Mesendoderm (in vitro differentiated cells): ENCODE measurements around the gene ROBO1.

ENCODE experiments used
- DNase-seq: peaks from one replicate; pipeline ENCODE4 v3.0.0; 2013
- H2AK5ac ChIP-seq: 2 replicates; pipeline ENCODE4 v1.6.1; 2013; ENCODE audit warnings: low read length, inconsistent platforms
- H2BK120ac ChIP-seq: 2 replicates; pipeline ENCODE4 v1.6.1; 2013; ENCODE audit warnings: low read depth, mild to moderate bottlenecking, low read length, moderate library complexity, mixed read lengths
- H2BK15ac ChIP-seq: replicated peaks from 2 replicates; pipeline ENCODE4 v1.6.1; 2013; ENCODE audit warnings: low read depth, mild to moderate bottlenecking, moderate library complexity
- H2BK5ac ChIP-seq: 2 replicates; pipeline ENCODE4 v1.6.1; 2013; ENCODE audit warnings: low read length, inconsistent platforms
- H3K18ac ChIP-seq: 2 replicates; pipeline ENCODE4 v1.6.1; 2013; ENCODE audit warnings: mild to moderate bottlenecking, low read length, mixed read lengths
- H3K23ac ChIP-seq: one replicate; pipeline ENCODE4 v1.6.1; 2013; ENCODE audit warnings: low read length
- H3K27ac ChIP-seq: 2 replicates; pipeline ENCODE4 v1.5.1; 2013; ENCODE audit warnings: low read depth, mild to moderate bottlenecking, inconsistent platforms, low read length, moderate library complexity
- H3K27me3 ChIP-seq: 2 replicates; pipeline ENCODE4 v1.6.1; 2013; ENCODE audit warnings: low read length, control low read depth, mild to moderate bottlenecking, inconsistent platforms; ENCODE audit not compliant: insufficient read depth, poor library complexity
- H3K36me3 ChIP-seq: 2 replicates; pipeline ENCODE4 v1.6.1; 2013; ENCODE audit warnings: low read length, inconsistent platforms; ENCODE audit not compliant: control insufficient read depth, insufficient read depth
- H3K4ac ChIP-seq: one replicate; pipeline ENCODE4 v1.6.1; 2013; ENCODE audit warnings: low read depth, mild to moderate bottlenecking, low read length, moderate library complexity
- H3K4me1 ChIP-seq: 2 replicates; pipeline ENCODE4 v1.6.1; 2013; ENCODE audit warnings: low read depth, low read length, inconsistent platforms; ENCODE audit not compliant: control insufficient read depth
- H3K4me2 ChIP-seq: 2 replicates; pipeline ENCODE4 v1.6.1; 2013; ENCODE audit warnings: low read length
- H3K4me3 ChIP-seq: 2 replicates; pipeline ENCODE4 v1.5.1; 2013; ENCODE audit warnings: mild to moderate bottlenecking, low read length
- H3K56ac ChIP-seq: one replicate; pipeline ENCODE4 v1.6.1; 2013; ENCODE audit warnings: low read length
- H3K79me1 ChIP-seq: 2 replicates; pipeline ENCODE4 v1.6.1; 2013; ENCODE audit warnings: low read length, inconsistent platforms
- H3K79me2 ChIP-seq: 2 replicates; pipeline ENCODE4 v1.6.1; 2013; ENCODE audit warnings: mild to moderate bottlenecking, low read length; ENCODE audit not compliant: control insufficient read depth, insufficient read depth
- H3K9ac ChIP-seq: 2 replicates; pipeline ENCODE4 v1.6.1; 2013; ENCODE audit warnings: low read length, inconsistent platforms
- H4K5ac ChIP-seq: one replicate; pipeline ENCODE4 v1.6.1; 2013; ENCODE audit warnings: low read length
- H4K8ac ChIP-seq: one replicate; pipeline ENCODE4 v1.6.1; 2013; ENCODE audit warnings: low read depth, mild to moderate bottlenecking, control low read depth, low read length, moderate library complexity
- WGBS: extraction: QIAGEN DNeasy Blood & Tissue Kit; methylation state at CpG from one replicate; pipeline ENCODE4 v1.1.7; 2013; ENCODE audit warnings: low lambda C conversion rate, missing lambda C conversion rate; ENCODE audit not compliant: insufficient coverage; ENCODE audit errors: extremely low coverage; 5-methylcytosine and 5-hydroxymethylcytosine counted together

The ROBO1 gene

GRCh38 chr3:79236496-79236895, 531.3 kb downstream of the ROBO1 start:
- H2BK15ac ChIP-seq, result no peak overlapping the region
- H2BK120ac ChIP-seq, result no peak overlapping the region
- H4K5ac ChIP-seq, result no peak overlapping the region
- no peak overlapping the region for H3K4me2 ChIP-seq
- H3K27me3 ChIP-seq, result no peaks in the 10 kb centered on the region
- H2AK5ac ChIP-seq, result no peak overlapping the region
- H4K8ac ChIP-seq, result no peak overlapping the region
- H3K79me1 ChIP-seq, result no peaks in the 10 kb centered on the region
- no peaks in the 10 kb centered on the region for H3K36me3 ChIP-seq
- H2BK5ac ChIP-seq, result no peak overlapping the region
- no peak for DNase-seq
- H3K4ac ChIP-seq, result no peak overlapping the region
- H3K4me1 ChIP-seq, result no peaks in the 10 kb centered on the region
- H3K79me2 ChIP-seq, result no peaks in the 10 kb centered on the region
- no peak overlapping the region for H3K56ac ChIP-seq
- no peak overlapping the region for H3K4me3 ChIP-seq
- no peak overlapping the region for H3K23ac ChIP-seq
- WGBS, result 100% methylated on average over 1 of the region's 1 CpG
- H3K9ac ChIP-seq, result no peak overlapping the region
- no peak overlapping the region for H3K27ac ChIP-seq
- no peak overlapping the region for H3K18ac ChIP-seq

DNA sequence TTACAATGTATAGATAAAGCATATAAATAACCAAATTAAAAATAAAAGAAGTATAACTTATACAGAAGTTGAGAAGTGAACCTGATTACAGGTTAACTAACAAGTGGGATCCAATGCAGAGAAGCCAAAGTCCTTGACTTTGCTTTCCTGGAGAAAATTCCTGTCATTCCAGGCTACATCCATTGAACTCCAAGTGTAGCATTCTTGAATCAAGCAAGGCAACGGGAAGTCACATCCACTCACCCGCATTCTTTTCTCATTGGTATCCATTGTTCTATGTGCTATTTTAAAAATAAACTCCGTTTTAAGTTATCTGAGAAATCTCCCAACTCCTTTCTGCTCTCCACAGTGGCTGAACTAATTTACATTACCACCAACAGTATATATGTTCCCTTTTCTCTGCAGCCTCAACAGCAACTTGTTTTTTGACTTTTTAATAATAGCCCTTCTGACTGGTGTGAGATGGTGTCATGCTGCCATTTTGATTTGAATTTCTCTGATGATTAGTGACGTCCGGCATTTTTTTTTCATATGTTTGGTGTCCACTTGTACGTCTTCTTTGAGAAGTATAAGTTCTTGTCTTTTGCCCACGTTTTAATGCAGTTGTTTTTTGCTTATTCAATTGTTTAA, 534.3 kb downstream of the ROBO1 start:
- no CpG with 5 or more reads among the region's 7 CpGs for WGBS
- Histone ChIP-seq H3K4me1 (no peaks in the 10 kb centered on the region), H4K5ac (no peak overlapping the region), H2BK15ac (no peak overlapping the region), H4K8ac (no peak overlapping the region), H3K4ac (no peak overlapping the region), H3K18ac (no peak overlapping the region), H3K9ac (no peak overlapping the region), H3K36me3 (no peaks in the 10 kb centered on the region), H3K4me3 (no peak overlapping the region), H2BK120ac (no peak overlapping the region), H3K4me2 (no peak overlapping the region), H3K79me2 (no peaks in the 10 kb centered on the region), H3K27me3 (no peaks in the 10 kb centered on the region), H3K56ac (no peak overlapping the region), H2BK5ac (no peak overlapping the region), H3K79me1 (no peaks in the 10 kb centered on the region), H3K27ac (no peak overlapping the region), H2AK5ac (no peak overlapping the region), H3K23ac (no peak overlapping the region)
- DNase-seq, result peak; percentile 89

DNA sequence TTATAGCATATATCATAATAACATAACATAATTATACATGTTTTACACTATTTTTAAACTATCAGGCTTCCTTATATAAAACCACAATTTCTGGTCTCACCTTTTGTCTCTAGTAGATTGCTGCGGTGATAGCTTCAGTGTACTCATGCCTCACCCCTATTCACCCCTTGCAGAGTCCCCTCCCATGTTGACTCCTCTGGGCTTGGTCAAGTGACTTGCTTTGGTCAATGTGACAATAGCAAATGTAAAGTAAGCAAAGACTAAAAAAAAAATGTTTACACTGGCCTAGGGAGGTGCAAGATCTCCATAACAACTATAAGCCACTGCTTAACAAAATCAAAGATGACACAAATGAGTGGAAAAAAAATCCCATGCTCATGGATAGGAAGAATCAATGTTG, 537.5 kb downstream of the ROBO1 start:
- Histone ChIP-seq H3K18ac (no peak overlapping the region), H3K23ac (no peak overlapping the region), H2BK15ac (no peak overlapping the region), H3K36me3 (no peaks in the 10 kb centered on the region), H3K4me3 (no peak overlapping the region), H2AK5ac (no peak overlapping the region), H3K4me2 (no peak overlapping the region), H3K4ac (no peak overlapping the region), H3K4me1 (no peaks in the 10 kb centered on the region), H4K8ac (no peak overlapping the region), H4K5ac (no peak overlapping the region), H2BK5ac (no peak overlapping the region), H3K79me2 (no peaks in the 10 kb centered on the region), H3K79me1 (no peaks in the 10 kb centered on the region), H3K27me3 (no peaks in the 10 kb centered on the region), H2BK120ac (no peak overlapping the region), H3K27ac (no peak overlapping the region), H3K9ac (no peak overlapping the region), H3K56ac (no peak overlapping the region)
- WGBS, result no CpG with 5 or more reads among the region's 1 CpG
- DNase-seq, result no peak

DNA sequence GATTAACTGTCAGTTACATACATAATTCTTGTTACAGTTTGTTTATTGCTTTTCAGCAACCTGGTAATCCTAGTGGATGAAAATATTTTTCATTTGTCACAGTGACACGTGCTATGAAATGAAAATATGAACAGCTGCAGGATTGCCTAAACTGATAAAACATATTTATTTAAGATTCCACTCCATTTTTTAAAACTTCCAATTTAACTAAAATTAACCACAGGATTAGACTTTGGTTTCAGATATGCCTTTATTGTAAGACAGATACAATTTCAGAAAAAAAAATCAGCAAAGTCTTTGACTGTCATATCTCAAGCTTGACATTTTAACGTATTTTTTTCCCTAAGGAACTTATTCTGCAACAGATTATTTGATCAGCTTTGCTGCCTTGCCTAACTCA, 550.7 kb downstream of the ROBO1 start:
- WGBS, result no CpG with 5 or more reads among the region's 2 CpGs
- no peak overlapping the region for H2BK15ac ChIP-seq
- no peak overlapping the region for H3K18ac ChIP-seq
- H2BK120ac ChIP-seq, result no peak overlapping the region
- no peak overlapping the region for H4K8ac ChIP-seq
- H3K4me2 ChIP-seq, result no peak overlapping the region
- H3K9ac ChIP-seq, result no peak overlapping the region
- H3K79me1 ChIP-seq, result no peaks in the 10 kb centered on the region
- H3K4me3 ChIP-seq, result no peak overlapping the region
- DNase-seq, result no peak
- H2AK5ac ChIP-seq, result no peak overlapping the region
- H4K5ac ChIP-seq, result no peak overlapping the region
- no peak overlapping the region for H3K4ac ChIP-seq
- no peaks in the 10 kb centered on the region for H3K79me2 ChIP-seq
- no peak overlapping the region for H3K56ac ChIP-seq
- H2BK5ac ChIP-seq, result no peak overlapping the region
- H3K23ac ChIP-seq, result no peak overlapping the region
- H3K4me1 ChIP-seq, result peaks cover 3% of the 10 kb centered on the region
- no peak overlapping the region for H3K27ac ChIP-seq
- H3K36me3 ChIP-seq, result no peaks in the 10 kb centered on the region
- H3K27me3 ChIP-seq, result no peaks in the 10 kb centered on the region

GRCh38 chr3:79215286-79215685, 552.5 kb downstream of the ROBO1 start:
- Histone ChIP-seq H3K36me3 (no peaks in the 10 kb centered on the region), H3K18ac (no peak overlapping the region), H2BK5ac (no peak overlapping the region), H2BK120ac (no peak overlapping the region), H3K4ac (no peak overlapping the region), H3K27me3 (no peaks in the 10 kb centered on the region), H3K79me1 (no peaks in the 10 kb centered on the region), H3K4me2 (no peak overlapping the region), H2AK5ac (no peak overlapping the region), H3K23ac (no peak overlapping the region), H3K56ac (no peak overlapping the region), H3K27ac (no peak overlapping the region), H4K5ac (no peak overlapping the region), H3K79me2 (no peaks in the 10 kb centered on the region), H4K8ac (no peak overlapping the region), H3K9ac (no peak overlapping the region), H2BK15ac (peak overlapping the region; percentile 59), H3K4me3 (no peak overlapping the region), H3K4me1 (no peaks in the 10 kb centered on the region)
- no peak for DNase-seq
- no CpG with 5 or more reads among the region's 4 CpGs for WGBS
